ENCODE measurements around the gene OR51B2.
"Not testable (repeated sequence)": the region's sequence is repeated elsewhere in the genome, so short reads cannot be mapped to it uniquely, and the experiment has no call there.

Gene OR51B2, protein sequence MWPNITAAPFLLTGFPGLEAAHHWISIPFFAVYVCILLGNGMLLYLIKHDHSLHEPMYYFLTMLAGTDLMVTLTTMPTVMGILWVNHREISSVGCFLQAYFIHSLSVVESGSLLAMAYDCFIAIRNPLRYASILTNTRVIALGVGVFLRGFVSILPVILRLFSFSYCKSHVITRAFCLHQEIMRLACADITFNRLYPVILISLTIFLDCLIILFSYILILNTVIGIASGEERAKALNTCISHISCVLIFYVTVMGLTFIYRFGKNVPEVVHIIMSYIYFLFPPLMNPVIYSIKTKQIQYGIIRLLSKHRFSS

DNA sequence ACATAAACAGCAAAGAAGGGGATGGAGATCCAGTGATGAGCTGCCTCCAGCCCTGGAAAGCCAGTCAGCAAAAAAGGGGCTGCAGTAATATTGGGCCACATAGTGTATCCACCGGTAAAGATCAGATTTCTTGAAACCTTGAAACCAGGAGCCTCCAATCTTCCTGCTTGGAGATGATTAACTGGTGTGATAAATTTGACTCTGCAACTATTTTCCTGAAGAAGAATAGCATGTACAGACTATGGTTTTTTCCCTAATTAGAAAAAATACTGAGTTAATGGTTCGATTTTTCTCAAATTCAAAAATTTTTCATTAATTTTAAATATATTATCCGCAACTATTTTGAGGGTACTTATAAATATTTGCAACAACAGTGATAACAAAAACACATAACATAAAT lies at the start of gene OR51B2:
TSS of gene OR51B2 (minus strand) at position 101 of the 400 bp plus-strand sequence. CDS start at position 101, 0 bp downstream.
- H3K4me3 ChIP-seq (ENCODE audit: low read depth, low read length), result no peak within 1 kb of the TSS
- no peak for DNase-seq (ENCODE audit: low read depth)

DNA sequence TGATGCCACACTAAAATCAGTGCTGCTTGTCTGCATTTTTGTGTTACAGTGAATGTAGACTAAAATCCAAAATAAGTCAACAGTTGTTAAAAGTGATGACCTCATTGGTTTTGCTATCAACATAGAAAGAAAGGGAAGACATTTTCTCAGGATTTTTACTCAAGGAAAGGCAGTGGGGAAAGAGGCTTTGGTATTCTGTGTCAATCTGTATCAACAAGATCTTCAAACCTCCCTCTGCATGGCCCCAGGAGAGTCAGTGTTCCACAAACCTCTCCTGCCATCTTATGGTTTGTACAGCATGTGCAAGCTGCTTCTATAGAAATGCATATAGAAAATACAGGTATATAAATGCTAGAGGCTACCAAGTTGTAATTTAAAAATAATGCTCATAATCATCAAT lies 45.7 kb upstream of the OR51B2 start:
- DNase-seq (ENCODE audit: low read depth), result peak; percentile 42
- no peak overlapping the region for H3K4me3 ChIP-seq (ENCODE audit: low read depth, low read length)

DNA sequence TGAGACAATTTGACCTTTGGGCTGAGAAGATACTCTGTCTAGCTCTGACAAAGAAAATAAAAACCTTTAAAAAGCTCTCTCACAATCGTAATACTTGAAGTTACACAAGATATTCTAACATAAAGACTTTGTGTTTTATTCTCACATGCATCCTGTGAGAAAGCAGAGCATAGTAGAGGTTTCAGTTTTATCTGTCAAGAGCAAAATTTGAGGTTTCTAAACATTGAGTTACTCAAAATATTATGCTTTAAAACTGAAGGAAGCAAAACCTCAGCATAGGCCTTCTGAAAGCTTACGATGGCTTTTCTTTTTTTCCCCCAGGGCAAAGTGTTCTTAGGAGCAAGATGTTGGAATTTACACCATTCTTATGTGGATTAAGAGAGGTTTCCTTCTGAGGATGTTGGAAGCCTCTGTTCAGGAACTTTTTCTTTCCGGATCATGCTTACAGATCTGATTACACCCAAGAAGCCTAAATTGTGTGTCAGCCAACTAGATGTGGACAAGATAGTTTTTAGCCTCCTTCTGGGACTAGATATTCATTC lies 44.5 kb upstream of the OR51B2 start:
- no peak for DNase-seq (ENCODE audit: low read depth)

DNA sequence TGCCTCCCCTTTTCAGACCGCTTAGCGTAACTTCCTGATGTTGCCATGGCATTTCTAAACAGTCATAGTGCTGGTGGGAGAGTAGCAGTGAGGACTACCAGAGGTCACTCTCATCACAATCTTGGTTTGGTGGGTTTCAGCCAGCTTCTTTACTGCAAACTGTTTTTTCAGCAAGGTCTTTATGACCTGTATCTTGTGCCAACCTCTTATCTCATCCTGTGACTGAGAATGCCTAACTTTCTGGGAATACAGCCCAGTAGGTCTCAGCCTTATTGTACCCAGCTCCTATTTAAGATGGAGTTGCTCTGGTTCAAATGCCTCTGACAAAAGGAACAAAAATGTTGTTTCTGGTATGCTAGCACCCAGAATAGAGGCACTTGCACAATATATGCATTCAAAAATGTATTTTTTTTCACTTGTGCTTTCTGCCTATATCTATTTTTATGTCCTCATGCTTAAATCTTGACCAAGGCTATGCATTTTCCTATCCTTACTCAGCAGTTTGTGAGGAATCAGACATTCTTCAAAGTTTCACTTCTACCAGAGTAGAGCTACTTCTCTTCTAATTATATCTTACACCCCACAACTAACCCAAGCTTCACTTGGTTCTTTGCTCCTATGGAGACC lies 43.5 kb upstream of the OR51B2 start:
- no peak overlapping the region for H3K4me3 ChIP-seq (ENCODE audit: low read depth, low read length)
- peak; percentile 64 for DNase-seq (ENCODE audit: low read depth)

More for the DNA sequence above, 44.5 kb upstream of the OR51B2 start:
- no peak overlapping the region for H3K4me3 ChIP-seq (ENCODE audit: low read depth, low read length)

DNA sequence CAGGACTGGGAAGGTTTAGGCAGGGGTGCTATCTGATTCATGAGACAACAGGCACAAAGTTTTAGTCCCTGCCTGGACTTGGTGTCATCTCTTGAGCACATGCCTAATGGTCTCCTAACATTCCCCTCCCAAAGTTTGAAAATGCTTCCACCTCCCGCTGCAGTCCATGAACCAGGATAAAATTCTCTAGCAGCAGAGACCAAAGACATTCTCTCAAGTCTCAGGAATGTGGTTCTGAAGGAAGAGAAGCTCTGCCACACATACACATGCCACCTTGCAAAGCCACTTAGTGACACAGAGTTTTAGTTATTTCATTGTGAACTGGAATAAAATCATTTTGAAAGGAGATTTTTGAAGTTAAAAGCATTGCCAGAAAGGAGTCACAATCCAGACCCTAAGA lies 42.8 kb upstream of the OR51B2 start:
- no peak for DNase-seq (ENCODE audit: low read depth)
- H3K4me3 ChIP-seq (ENCODE audit: low read depth, low read length), result no peak overlapping the region

DNA sequence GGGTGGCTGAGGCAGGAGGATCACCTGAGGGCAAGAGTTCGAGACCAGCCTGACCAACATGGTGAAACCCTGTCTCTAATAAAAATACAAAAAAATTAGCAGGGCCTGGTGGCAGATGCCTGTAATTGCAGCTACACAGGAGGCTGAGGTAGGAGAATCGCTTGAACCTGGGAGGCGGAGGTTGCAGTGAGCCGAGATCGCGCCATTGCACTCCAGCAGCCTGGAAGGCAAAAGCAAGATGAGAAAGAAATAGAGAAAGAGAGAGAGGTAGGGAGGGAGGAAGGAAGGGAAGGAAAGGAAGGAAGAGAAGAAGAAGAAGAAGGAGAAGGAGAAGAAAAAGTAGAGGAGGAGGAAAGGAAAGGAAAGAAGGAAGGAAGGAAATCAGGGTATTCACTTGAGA lies 42.3 kb upstream of the OR51B2 start:
- not testable (repeated sequence) for H3K4me3 ChIP-seq (ENCODE audit: low read depth, low read length); DNase-seq (ENCODE audit: low read depth)

DNA sequence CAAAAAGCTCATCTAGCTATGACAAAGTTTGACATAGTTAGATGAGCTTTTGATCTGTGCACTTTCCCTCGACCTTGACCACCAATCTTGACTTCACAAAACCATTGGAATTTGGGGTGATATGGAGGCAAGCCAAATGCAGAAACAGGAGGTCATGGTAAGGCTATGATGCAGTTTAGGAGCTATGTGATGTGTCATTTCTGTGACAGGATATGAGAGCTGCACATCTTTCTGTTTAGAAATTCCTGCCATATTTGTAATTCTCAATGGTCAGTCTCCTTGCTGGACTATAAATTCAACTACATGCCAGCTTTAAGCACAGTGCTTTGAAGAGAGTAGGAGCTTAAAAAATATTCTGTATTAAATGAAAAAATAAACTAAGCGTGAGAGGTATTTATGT lies 40.1 kb upstream of the OR51B2 start:
- peak; percentile 31 for DNase-seq (ENCODE audit: low read depth)
- H3K4me3 ChIP-seq (ENCODE audit: low read depth, low read length), result no peak overlapping the region

DNA sequence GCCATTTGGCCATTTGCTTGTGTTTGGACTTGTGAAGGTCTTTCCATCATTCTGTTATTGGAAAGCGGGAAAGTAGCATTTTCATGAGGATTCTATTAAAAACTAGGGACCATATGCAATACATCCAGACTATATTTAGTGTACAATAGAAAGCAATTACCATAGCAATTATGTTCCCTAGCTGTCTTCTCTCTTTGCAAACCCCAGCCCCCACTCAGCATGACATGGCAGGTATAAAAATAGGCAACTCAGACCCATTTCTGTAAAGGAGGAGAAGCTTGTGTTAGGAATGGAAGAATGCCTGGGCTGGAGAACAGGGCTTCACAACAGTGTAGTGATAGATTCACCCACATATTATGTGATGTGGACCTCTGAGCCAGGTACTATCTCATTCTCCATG lies 39.6 kb upstream of the OR51B2 start:
- no peak for DNase-seq (ENCODE audit: low read depth)
- H3K4me3 ChIP-seq (ENCODE audit: low read depth, low read length), result no peak overlapping the region

DNA sequence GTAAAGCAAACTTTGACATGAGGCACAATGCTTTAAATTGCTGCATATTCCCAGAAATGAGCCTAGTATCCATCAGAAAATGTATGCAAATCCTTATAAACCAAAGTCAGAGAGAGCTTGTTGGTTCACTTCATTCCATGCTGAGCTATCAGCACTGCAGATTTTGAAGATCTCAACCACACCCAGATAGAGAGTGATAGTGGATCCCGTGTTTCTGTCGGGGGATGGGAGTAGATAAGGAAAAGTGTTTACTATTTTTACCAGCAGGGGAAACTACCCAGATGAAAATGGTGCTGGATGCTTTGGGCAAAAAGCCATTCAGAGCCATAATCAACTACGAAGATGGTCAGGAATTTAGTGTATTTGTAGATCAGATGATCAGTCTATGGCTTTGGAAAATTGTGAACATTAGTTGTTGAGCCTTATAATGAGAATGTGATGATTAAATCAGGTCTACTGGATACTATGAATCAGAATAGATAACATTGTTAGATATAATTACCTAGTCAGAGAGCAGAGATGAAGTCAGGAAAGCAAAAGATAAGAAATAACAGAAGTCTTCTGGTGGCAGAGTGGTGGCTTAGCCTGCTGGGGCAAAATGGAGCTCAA lies 38.0 kb upstream of the OR51B2 start:
- no peak for DNase-seq (ENCODE audit: low read depth)
- no peak overlapping the region for H3K4me3 ChIP-seq (ENCODE audit: low read depth, low read length)

DNA sequence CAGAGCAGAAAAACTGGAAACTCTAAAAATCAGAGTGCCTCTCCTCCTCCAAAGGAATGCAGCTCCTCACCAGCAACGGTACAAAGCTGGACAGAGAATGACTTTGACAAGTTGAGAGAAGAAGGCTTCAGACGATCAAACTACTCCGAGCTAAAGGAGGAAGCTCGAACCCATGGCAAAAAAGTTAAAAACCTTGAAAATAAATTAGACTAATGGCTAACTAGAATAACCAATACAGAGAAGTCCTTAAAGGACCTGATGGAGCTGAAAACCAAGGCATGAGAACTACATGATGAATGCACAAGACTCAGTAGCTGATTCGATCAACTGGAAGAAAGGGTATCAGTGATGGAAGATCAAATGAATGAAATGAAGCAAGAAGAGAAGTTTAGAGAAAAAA lies 31.9 kb upstream of the OR51B2 start:
- not testable (repeated sequence) for H3K4me3 ChIP-seq (ENCODE audit: low read depth, low read length); DNase-seq (ENCODE audit: low read depth)

DNA sequence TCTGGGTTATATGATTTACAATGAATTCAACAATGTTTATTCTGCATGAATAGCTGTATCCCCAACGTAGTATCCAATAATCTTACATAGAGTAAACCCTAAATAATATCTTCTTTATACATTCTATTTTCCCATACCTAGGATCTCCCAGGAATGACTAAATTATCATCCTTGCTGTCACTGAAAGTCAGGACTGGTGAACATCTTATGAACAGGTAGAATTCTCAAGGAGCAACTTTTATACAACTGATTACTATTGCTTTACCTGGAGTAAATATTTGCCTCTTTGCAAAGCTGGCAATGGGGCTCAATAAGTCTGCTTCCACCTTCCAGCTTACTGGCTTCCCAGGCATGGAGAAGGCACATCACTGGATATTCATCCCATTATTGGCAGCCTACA lies 27.1 kb upstream of the OR51B2 start, which contains the start of gene OR51B6:
TSS of gene OR51B6 (plus strand) at position 301 of the 400 bp plus-strand sequence. CDS start at position 301, 0 bp downstream.
- H3K4me3 ChIP-seq (ENCODE audit: low read depth, low read length), result no peak within 1 kb of the TSS
- DNase-seq (ENCODE audit: low read depth), result no peak

DNA sequence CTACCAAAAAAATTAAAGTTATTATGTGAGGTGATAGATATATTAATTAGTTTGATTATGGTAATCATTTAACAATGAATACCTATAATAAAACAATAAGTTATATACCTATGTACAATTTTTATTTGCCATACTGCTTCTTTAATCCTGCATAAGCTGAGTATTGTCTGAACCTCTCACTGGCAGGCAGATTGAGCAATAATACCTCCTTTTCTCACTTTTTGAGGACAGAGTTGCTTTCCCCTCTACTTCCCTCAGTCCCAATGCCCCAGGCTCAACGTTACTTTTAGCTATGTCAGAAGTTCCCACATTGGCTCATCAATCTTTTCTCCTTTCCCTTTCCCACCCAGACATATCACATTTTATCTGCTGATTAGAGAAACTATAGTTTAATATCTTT lies 25.5 kb upstream of the OR51B2 start:
- DNase-seq (ENCODE audit: low read depth), result no peak
- no peak overlapping the region for H3K4me3 ChIP-seq (ENCODE audit: low read depth, low read length)

DNA sequence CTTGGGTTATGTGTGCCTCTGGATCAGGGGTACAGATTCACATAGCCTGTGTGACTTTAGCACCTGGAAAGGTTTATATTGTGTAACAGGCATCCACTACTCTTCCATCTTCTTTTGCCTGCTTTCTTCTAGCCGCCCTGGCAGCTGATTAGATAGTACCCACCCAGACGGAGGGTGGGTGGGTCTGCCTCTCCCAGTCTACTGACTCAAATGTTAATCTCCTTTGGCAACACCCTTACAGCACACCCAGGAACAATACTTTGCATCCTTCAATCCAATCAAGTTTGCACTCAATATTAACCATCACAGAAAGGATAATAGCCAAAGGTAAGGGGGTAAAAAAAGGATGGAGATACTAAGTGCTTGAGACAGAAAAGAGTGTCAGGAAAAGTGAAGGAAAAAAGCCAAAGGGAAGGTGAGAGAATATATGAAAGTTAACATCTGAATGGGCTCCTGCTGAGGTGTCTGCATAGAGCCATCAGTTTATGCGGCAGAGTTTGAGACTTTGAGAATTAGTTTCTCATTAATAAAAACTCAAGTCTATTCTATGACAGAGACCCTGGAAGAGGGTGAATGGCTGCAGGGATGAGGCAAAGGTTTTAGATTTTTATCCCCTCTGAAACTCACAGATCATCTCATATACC lies 24.6 kb upstream of the OR51B2 start:
- DNase-seq (ENCODE audit: low read depth), result no peak
- no peak overlapping the region for H3K4me3 ChIP-seq (ENCODE audit: low read depth, low read length)

DNA sequence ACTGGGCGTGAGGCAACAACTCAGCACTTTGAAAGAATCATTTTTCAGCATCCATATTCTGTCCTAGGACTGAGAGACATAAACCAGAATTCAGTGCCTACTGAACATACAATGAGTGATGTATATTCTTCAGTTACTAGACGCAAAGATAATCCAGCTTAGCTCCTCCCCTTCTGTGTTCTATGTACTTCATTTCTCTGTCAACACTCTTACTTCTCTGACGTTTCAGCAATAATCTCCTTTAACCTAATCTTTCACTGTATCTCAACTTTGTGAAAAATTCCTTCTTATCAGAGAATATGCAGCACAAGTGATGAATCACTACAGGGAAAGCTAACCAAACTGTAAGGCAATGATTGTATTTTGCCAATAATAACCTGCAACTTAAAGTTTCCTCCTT lies 21.7 kb upstream of the OR51B2 start:
- no peak for DNase-seq (ENCODE audit: low read depth)

DNA sequence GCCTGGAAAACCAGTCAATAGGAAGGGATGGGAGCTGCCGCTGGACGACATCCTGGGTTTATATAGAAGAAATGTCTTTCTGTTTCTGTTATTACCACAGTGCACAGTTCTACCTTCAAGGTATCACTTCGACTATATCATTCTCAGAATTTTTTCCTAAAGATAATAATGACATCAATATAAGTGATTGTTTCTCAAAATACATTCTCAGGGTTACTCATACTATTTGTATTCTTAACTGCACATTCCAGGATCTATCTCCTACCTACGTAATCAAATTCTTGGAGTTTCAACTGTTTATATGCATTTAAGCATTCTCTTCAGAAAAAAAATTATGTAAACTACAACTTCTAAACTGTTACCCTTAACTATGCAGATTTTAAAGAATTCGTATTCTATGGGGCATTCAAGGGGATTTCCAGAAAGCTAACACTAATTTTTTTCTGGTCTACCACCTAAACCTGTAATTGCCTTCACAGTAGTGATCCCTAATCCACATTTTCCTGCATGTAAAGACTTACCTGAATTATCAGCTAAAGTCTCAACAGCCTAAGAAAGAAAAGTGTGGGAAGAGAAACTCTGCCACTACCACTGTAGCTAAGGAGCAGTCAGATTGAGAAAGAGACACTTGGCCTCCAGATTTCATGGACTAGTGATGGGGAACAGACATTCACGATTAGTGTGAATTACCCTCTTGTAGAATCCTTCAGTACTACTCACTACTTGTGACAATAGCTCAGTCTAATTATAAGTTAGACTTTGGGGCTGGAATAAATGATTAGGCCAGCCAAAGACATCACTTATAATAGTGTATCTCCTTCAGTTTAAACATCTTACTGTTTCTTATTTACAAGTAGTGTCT lies 19.6 kb upstream of the OR51B2 start, which contains the start of gene OR51B5:
TSS of gene OR51B5 (minus strand) at position 51 of the 862 bp plus-strand sequence. CDS start at position 51, 0 bp downstream.
- H3K4me3 ChIP-seq (ENCODE audit: low read depth, low read length), result no peak within 1 kb of the TSS
- DNase-seq (ENCODE audit: low read depth), result no peak

More for the DNA sequence above, 21.7 kb upstream of the OR51B2 start:
- H3K4me3 ChIP-seq (ENCODE audit: low read depth, low read length), result no peak overlapping the region

DNA sequence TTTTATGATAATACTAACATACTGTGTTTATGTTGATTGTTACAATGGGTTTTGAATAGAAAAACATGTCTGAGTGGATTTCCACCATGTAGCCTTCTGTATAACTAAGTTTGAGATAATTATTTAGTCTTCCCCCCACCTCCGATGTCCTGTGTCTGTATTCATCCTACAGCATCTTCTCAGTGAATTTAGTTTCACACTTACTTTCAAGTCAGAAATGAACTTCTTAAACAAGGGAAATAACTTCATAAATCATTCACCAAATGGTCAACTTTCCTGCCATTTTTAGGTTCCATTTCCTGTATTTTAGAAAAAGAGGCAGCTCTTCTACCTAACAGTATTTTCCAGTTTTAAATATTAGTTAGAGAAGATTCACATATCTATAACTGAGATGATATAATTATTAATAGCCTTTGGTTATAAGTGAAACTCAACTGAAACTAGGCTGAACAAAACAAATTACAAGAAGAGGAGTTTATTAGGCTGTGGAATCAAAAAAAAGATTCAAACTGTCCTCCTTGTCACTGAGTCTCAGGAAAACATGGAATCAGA lies 15.8 kb upstream of the OR51B2 start:
- no peak for DNase-seq (ENCODE audit: low read depth)
- H3K4me3 ChIP-seq (ENCODE audit: low read depth, low read length), result no peak overlapping the region

DNA sequence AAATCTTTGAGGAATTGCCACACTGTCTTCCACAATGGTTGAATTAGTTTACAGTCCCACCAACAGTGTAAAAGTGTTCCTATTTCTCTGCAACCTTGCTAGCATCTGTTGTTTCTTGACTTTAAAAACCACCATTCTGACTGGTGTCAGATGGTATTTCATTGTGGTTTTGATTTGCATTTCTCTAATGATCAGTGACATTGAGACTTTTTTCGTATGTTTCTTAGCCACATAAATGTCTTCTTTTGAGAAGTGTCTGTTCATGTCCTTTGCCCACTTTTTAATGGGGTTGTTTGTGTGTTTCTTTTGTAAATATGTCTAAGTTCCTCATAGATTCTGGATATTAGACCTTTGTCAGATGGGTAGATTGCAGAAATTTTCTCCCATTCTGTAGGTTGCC lies 13.2 kb upstream of the OR51B2 start:
- not testable (repeated sequence) for DNase-seq (ENCODE audit: low read depth); H3K4me3 ChIP-seq (ENCODE audit: low read depth, low read length)

DNA sequence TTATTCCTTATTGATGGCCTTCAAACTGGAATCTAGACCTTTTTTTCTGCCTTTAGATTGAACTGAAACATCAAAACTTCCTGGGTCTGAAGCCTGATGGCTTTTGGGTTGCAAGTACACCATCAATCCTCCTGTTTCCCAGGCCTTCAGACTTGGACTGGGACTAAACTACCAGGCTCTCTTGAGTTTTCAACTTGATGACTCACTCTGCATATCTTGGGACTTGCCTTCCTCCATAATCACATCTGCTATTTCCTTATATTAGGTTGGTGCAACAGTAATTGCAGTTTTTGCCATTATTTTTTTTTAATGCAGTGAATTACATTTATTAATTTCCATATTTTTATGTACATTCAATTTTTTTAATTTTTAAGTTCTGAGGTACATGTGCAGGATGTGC lies 12.2 kb upstream of the OR51B2 start:
- no peak overlapping the region for H3K4me3 ChIP-seq (ENCODE audit: low read depth, low read length)
- DNase-seq (ENCODE audit: low read depth), result no peak

DNA sequence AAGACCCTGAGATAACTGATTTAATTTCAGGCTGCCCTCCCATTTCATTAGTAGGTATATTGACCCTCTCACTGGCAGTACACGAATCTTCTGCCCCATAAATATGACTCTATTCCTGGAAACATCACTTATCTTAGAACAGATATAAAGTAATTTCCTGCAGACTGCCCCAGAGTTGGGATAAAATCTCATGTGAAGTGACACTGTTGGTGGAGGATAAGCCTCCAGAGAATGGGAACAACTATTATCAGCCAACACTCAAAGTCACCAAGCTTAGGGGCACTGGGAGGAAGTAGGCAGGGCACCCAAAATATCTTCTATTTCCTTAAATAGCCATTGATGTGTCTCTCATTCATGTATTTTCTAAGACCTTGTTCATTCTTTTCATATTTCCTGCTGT lies 11.1 kb upstream of the OR51B2 start:
- no peak for DNase-seq (ENCODE audit: low read depth)
- H3K4me3 ChIP-seq (ENCODE audit: low read depth, low read length), result no peak overlapping the region
